Bone marrow (tissue), 2 donors: ENCODE results near the gene DHRS7.
"Not testable (repeated sequence)": the region's sequence is repeated elsewhere in the genome, so short reads cannot be mapped to it uniquely, and the experiment has no call there.

ENCODE experiments used
- DNase-seq, 2 donors: peaks; one replicate each; lab custom pipeline; 2025; lab: John Stamatoyannopoulos, UW

DHRS7 gene

DNA sequence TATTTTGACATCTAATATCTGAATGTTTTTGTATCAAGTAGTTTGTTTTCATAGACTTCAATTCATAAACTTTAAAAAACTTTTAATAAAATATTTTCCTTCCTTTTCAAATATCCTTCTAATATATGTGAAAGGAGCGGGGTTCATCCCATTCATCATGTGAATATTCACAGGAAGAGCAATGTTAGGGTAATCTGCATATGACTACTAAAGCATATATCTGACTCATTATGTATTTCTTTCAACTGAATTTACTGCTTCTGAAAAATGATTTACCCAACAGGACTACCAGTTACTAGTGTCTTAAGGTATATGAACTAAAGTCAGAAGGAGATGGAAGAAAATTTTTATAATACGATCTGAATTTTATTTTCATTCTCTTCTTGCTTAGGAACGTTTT lies 30.5 kb downstream of the DHRS7 start:
- DNase-seq = no peak

- DNase-seq = no peak
Observed at GRCh38 chr14:60133487-60133886, 31.7 kb downstream of the DHRS7 start.

DNA sequence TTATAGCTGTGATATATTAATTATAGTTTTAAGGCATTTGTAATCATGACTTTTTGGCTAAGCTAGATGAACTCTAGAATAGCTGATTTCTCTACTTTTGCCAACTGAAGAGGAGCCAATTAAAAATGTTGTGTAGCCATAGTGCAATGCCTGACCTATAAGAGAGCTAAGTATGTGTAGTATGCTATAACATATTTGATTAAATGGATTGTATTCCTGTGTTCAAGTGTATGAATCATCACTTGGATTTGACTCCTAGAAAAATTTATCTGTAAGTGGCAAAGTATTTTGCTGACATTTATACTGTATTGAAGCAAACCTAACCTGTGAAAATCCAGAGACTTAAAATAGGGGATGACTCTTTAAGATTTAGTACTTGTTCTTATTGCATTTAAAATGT lies 39.3 kb downstream of the DHRS7 start:
- DNase-seq = no peak

- no peak for DNase-seq
Observed at GRCh38 chr14:60116181-60116580, 49.0 kb downstream of the DHRS7 start.

- DNase-seq = no peak
Observed at GRCh38 chr14:60114881-60115280, 50.3 kb downstream of the DHRS7 start.

- no peak for DNase-seq
Observed at GRCh38 chr14:60111732-60112131, 53.5 kb downstream of the DHRS7 start.

DNA sequence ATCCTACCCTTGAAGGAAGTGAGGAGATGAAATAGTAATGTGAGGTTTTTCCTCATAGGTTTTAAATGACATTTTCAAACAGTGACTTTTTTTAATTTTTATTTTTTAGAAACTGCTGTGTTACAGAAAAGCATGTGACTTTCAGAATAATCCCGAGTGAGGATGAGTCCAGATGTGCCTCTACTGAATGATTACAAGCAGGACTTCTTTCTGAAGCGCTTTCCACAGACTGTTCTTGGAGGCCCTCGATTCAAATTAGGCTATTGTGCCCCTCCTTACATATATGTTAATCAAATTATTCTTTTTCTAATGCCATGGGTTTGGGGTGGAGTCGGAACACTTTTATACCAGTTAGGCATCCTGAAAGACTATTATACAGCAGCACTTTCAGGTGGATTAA lies 57.7 kb downstream of the DHRS7 start:
- DNase-seq = no peak

- no peak for DNase-seq
Observed at GRCh38 chr14:60106339-60106738, 58.9 kb downstream of the DHRS7 start.

DNA sequence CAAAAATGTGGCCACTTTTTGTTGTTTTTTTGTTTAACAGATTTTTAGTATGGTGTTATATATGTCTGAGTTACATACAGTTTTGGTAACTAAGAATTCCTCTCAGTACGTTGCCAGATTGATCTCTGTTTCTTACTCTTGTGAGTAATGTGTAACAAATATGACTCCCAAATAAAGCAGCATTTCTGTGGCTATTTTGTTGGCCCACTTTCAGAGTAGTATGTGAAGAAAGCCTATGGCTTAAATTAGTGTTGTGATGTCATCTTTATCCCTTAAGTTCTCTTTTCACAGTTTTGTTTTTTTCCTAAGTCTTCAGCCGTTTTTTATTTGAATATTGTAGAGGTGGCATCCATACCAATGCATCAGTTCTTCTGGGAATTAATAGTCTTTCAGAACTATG lies 62.8 kb downstream of the DHRS7 start:
- DNase-seq = no peak

GRCh38 chr14:60101786-60102185 lies 63.4 kb downstream of the DHRS7 start:
- DNase-seq = no peak

- DNase-seq = not testable (repeated sequence)
Observed at GRCh38 chr14:60099855-60100254, 65.3 kb downstream of the DHRS7 start.

- no peak for DNase-seq
Observed at GRCh38 chr14:60097974-60098373, 67.2 kb downstream of the DHRS7 start.

- no peak for DNase-seq
Observed at GRCh38 chr14:60095781-60096450, 69.3 kb downstream of the DHRS7 start.

DNA sequence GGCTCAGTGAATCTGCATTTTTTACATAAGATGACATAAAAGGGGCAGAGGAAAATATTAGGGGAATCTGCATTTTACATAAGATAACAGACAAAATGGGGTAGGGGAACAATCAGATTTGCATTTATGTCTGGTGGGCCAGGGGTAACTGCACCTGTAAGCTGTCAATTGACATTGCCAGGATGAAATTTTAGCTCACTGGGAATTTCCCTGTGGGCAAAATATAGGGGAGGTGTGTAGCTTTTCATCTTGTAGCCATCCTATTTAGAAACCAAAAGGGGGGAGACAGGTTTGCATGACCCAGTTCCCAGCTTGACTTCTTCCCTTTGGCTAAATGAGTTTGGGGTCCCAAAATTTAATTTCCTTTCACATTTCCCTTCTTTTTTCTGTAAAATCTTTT lies 70.0 kb downstream of the DHRS7 start:
- DNase-seq = no peak

GRCh38 chr14:60094306-60094897 lies 70.8 kb downstream of the DHRS7 start:
- DNase-seq = no peak
